ENCODE measurements around the gene U2AF2. TPM values are rescaled to one million over a fixed set of nuclear protein-coding genes. Genes with fewer than 3 reads are reported as not detected.

The U2AF2 gene
- total and polyA plus RNA-seq, 9 of the 15 experiments (the other 6 are each of a cell fraction or from before 2014, with no cell fraction given): 3.0 to 331 (median 157) TPM

- TF ChIP-seq, protein P1, sequence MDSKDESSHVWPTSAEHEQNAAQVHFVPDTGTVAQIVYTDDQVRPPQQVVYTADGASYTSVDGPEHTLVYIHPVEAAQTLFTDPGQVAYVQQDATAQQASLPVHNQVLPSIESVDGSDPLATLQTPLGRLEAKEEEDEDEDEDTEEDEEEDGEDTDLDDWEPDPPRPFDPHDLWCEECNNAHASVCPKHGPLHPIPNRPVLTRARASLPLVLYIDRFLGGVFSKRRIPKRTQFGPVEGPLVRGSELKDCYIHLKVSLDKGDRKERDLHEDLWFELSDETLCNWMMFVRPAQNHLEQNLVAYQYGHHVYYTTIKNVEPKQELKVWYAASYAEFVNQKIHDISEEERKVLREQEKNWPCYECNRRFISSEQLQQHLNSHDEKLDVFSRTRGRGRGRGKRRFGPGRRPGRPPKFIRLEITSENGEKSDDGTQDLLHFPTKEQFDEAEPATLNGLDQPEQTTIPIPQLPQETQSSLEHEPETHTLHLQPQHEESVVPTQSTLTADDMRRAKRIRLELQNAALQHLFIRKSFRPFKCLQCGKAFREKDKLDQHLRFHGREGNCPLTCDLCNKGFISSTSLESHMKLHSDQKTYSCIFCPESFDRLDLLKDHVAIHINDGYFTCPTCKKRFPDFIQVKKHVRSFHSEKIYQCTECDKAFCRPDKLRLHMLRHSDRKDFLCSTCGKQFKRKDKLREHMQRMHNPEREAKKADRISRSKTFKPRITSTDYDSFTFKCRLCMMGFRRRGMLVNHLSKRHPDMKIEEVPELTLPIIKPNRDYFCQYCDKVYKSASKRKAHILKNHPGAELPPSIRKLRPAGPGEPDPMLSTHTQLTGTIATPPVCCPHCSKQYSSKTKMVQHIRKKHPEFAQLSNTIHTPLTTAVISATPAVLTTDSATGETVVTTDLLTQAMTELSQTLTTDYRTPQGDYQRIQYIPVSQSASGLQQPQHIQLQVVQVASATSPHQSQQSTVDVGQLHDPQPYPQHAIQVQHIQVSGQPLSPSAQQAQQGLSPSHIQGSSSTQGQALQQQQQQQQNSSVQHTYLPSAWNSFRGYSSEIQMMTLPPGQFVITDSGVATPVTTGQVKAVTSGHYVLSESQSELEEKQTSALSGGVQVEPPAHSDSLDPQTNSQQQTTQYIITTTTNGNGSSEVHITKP (IDR thresholded peaks at IDR 0.05; ENCODE audit: partially characterized antibody): peak; percentile 85
- no peak for TF ChIP-seq ZNF76 (CRISPR knock-in tag; IDR thresholded peaks at IDR 0.05; ENCODE audit: borderline replicate concordance)
- no peak for TF ChIP-seq ZNF764 (CRISPR knock-in tag; IDR thresholded peaks at IDR 0.05; ENCODE audit: low read depth)
- TF ChIP-seq KDM2B (CRISPR knock-in tag; IDR thresholded peaks at IDR 0.05): peak; percentile 86; the same call in 1 of the 2 replicates
- no peak for TF ChIP-seq NCOA4 (IDR thresholded peaks at IDR 0.05; ENCODE audit: partially characterized antibody)
- no peak for TF ChIP-seq ZNF79 (CRISPR knock-in tag; IDR thresholded peaks at IDR 0.05; ENCODE audit: low read depth)
- TF ChIP-seq NFRKB (IDR thresholded peaks at IDR 0.05; ENCODE audit: low read depth): peak; percentile 45
- TF ChIP-seq BCOR (IDR thresholded peaks at IDR 0.05): peak; percentile 89
- peak; percentile 89 for TF ChIP-seq RBFOX2 (IDR thresholded peaks at IDR 0.05; ENCODE audit: low read depth, low read length)
- TF ChIP-seq ZHX1 (conservative IDR thresholded peaks at IDR 0.05; ENCODE audit: low read length): no peak
- no peak for TF ChIP-seq ZNF140 (CRISPR knock-in tag; IDR thresholded peaks at IDR 0.05)
- TF ChIP-seq RBM25 (IDR thresholded peaks at IDR 0.05; ENCODE audit: low read depth, low read length, severe bottlenecking): no peak
- TF ChIP-seq PCBP2 (IDR thresholded peaks at IDR 0.05; ENCODE audit: low read depth, low read length, poor library complexity, severe bottlenecking): no peak
- TF ChIP-seq FOXA3 (CRISPR knock-in tag; conservative IDR thresholded peaks at IDR 0.05 in 1 of 2, IDR thresholded peaks at IDR 0.05 in 1 of 2): no peak
- no peak; the same call in 1 of the 2 replicates for TF ChIP-seq CBFA2T3 (IDR thresholded peaks at IDR 0.05)
- no peak for TF ChIP-seq ZNF561 (CRISPR knock-in tag; conservative IDR thresholded peaks at IDR 0.05)
- TF ChIP-seq WHSC1 (IDR thresholded peaks at IDR 0.05; ENCODE audit: low read length): no peak
- TF ChIP-seq MCM2 (IDR thresholded peaks at IDR 0.05; ENCODE audit: low read depth): no peak
- no peak for TF ChIP-seq XRCC4 (IDR thresholded peaks at IDR 0.05; ENCODE audit: extremely low read depth, insufficient read depth, insufficient read length)
- no peak for TF ChIP-seq USF2 (CRISPR knock-in tag; IDR thresholded peaks at IDR 0.05)
These were observed 1.0 kb upstream of the U2AF2 start (continued) for GRCh38 chr19:55653651-55654322.

Data from K562 (cell line).